ENCODE measurements around the gene HSD17B11. TPM values are rescaled to one million over a fixed set of nuclear protein-coding genes. Genes with fewer than 3 reads are reported as not detected.

Gene HSD17B11
- total RNA-seq, 3 donors from 2014 or later (not counting 1 experiment from before 2014, with no cell fraction given) = 42.2 to 50.5 (median 49.8) TPM

GRCh38 chr4:87306056-87306455, 84.9 kb downstream of the HSD17B11 start:
- H3K9me3 Mint-ChIP-seq = no peaks in the 10 kb centered on the region
- H3K4me3 Mint-ChIP-seq = no peak overlapping the region
- Histone ChIP-seq H3K36me3 (ENCODE audit: control insufficient read depth, insufficient read depth, low read length) (no peaks in the 10 kb centered on the region), H3K4me1 (ENCODE audit: control insufficient read depth, insufficient read depth, low read length) (no peaks in the 10 kb centered on the region), H3K27me3 (ENCODE audit: control insufficient read depth, insufficient read depth, low read length) (no peaks in the 10 kb centered on the region), H3K4me3 (ENCODE audit: low read length) (no peak overlapping the region), H3K27ac (ENCODE audit: low read length) (no peak overlapping the region), H3K9me3 (ENCODE audit: control insufficient read depth, insufficient read depth, low read length) (no peaks in the 10 kb centered on the region)
- H3K27me3 Mint-ChIP-seq (ENCODE audit: low read depth in 2 of 2) = peaks cover 0 to 7% of the 10 kb centered on the region in 2 donors
- H3K27ac Mint-ChIP-seq = no peak overlapping the region
- ATAC-seq (no peak), DNase-seq (no peak)
- WGBS (ENCODE audit: insufficient coverage) = 100% methylated on average over 1 of the region's 1 CpG
- H3K36me3 Mint-ChIP-seq = no peaks in the 10 kb centered on the region
- no peaks in the 10 kb centered on the region for H3K4me1 Mint-ChIP-seq
- TF ChIP-seq, protein P1, sequence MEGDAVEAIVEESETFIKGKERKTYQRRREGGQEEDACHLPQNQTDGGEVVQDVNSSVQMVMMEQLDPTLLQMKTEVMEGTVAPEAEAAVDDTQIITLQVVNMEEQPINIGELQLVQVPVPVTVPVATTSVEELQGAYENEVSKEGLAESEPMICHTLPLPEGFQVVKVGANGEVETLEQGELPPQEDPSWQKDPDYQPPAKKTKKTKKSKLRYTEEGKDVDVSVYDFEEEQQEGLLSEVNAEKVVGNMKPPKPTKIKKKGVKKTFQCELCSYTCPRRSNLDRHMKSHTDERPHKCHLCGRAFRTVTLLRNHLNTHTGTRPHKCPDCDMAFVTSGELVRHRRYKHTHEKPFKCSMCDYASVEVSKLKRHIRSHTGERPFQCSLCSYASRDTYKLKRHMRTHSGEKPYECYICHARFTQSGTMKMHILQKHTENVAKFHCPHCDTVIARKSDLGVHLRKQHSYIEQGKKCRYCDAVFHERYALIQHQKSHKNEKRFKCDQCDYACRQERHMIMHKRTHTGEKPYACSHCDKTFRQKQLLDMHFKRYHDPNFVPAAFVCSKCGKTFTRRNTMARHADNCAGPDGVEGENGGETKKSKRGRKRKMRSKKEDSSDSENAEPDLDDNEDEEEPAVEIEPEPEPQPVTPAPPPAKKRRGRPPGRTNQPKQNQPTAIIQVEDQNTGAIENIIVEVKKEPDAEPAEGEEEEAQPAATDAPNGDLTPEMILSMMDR (IDR thresholded peaks at IDR 0.05) = no peak
- intact Hi-C loops (cut with micrococcal nuclease) = no loop called here

DNA sequence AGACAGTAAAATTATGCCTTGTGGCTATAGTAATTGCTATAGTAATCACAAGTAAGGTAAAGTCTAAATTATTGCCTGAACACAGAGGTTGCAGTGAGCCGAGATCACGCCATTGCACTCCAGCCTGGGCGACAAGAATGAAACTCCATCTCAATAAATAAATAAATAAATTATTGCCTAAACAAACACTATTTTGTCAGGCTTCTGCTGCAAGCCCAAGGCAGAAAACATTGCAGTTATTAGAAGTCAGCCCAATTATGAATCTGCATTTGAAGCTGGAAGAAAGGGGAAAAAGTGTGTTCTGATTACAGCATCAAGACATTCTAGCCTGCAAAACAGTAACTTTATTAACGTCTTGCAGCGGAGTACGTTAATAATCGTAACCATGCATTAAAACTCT, 85.4 kb downstream of the HSD17B11 start:
- no peak for DNase-seq
- intact Hi-C loops (cut with micrococcal nuclease) = no loop called here
- H3K9me3 ChIP-seq (ENCODE audit: control insufficient read depth, insufficient read depth, low read length) = no peaks in the 10 kb centered on the region
- WGBS (ENCODE audit: insufficient coverage) = 90% methylated on average over 7 of the region's 7 CpGs
- H3K9me3 Mint-ChIP-seq = no peaks in the 10 kb centered on the region
- H3K36me3 ChIP-seq (ENCODE audit: control insufficient read depth, insufficient read depth, low read length) = no peaks in the 10 kb centered on the region
- TF ChIP-seq, protein P1 (IDR thresholded peaks at IDR 0.05) = no peak
- H3K27ac Mint-ChIP-seq = no peak overlapping the region
- no peak for ATAC-seq
- H3K27me3 ChIP-seq (ENCODE audit: control insufficient read depth, insufficient read depth, low read length) = no peaks in the 10 kb centered on the region
- H3K4me3 Mint-ChIP-seq = no peak overlapping the region
- H3K4me1 Mint-ChIP-seq = no peaks in the 10 kb centered on the region
- H3K27ac ChIP-seq (ENCODE audit: low read length) = no peak overlapping the region
- peaks cover 0 to 11% of the 10 kb centered on the region in 2 donors for H3K27me3 Mint-ChIP-seq (ENCODE audit: low read depth in 2 of 2)
- H3K4me3 ChIP-seq (ENCODE audit: low read length) = no peak overlapping the region
- no peaks in the 10 kb centered on the region for H3K36me3 Mint-ChIP-seq
- no peaks in the 10 kb centered on the region for H3K4me1 ChIP-seq (ENCODE audit: control insufficient read depth, insufficient read depth, low read length)

DNA sequence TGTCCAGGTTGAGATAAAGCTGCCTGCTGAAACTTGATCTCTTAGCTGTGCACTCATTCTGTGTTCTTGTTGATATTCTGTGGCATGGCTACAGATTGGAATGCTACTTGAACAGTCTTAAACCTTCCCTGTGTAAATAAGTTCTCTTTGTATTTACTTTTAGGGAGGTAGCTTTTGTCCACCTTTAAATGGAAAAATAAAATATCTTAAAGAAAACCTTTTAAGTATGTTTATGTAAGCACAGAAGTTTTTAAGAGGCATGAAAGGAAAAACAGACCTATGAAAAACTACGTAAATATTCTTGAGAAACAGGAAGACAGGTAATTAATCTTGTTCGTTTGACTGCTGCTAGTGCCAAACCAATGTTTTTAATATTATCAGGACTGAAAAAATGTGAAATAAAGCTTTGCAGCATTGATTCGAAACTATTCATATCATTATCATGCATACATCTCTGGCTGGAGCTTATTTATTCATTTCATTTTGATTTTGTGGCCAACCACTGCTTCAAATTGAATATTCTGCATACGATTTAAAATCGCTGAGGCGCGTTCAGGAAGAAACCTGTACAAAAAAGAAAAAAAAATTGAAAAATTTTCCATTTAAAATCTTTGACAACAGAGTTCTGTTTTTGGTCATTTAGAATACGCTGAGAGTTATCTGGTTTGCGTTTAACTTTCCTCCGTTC, 86.1 kb downstream of the HSD17B11 start:
- H3K9me3 Mint-ChIP-seq = no peaks in the 10 kb centered on the region
- H3K27ac Mint-ChIP-seq = no peak overlapping the region
- Histone ChIP-seq H3K27ac (ENCODE audit: low read length) (no peak overlapping the region), H3K4me1 (ENCODE audit: control insufficient read depth, insufficient read depth, low read length) (no peaks in the 10 kb centered on the region), H3K9me3 (ENCODE audit: control insufficient read depth, insufficient read depth, low read length) (no peaks in the 10 kb centered on the region), H3K36me3 (ENCODE audit: control insufficient read depth, insufficient read depth, low read length) (no peaks in the 10 kb centered on the region), H3K27me3 (ENCODE audit: control insufficient read depth, insufficient read depth, low read length) (no peaks in the 10 kb centered on the region), H3K4me3 (ENCODE audit: low read length) (no peak overlapping the region)
- H3K4me3 Mint-ChIP-seq = no peak overlapping the region
- no peaks in the 10 kb centered on the region for H3K36me3 Mint-ChIP-seq
- intact Hi-C loops (cut with micrococcal nuclease) = no loop called here
- WGBS (ENCODE audit: insufficient coverage) = 80% methylated on average over 9 of the region's 10 CpGs
- peaks cover under 1 to 11% of the 10 kb centered on the region in 2 donors for H3K27me3 Mint-ChIP-seq (ENCODE audit: low read depth in 2 of 2)
- DNase-seq (no peak), ATAC-seq (no peak)
- no peaks in the 10 kb centered on the region for H3K4me1 Mint-ChIP-seq
- TF ChIP-seq, protein P1 (IDR thresholded peaks at IDR 0.05) = no peak

DNA sequence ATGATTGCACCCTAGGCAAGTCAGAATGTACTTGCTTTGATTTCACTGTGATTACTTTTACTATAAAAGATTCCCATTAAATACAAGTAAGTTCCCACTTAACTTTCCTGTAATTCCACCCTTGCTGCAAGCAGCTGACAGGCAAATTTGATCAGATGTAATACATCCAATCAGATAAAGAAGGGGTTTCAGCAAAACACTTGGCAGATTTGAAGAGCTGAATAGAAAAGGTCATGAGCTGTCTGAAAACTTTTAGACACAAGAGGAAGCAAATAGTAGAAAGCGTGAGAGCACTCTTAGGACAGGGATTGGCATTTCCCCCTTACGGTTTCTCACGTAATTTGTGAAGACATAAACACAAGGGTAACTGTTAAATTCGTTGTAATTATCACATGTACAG, 91.1 kb downstream of the HSD17B11 start:
- intact Hi-C loops (cut with micrococcal nuclease) = no loop called here
- Mint-ChIP-seq H3K9me3 (no peaks in the 10 kb centered on the region), H3K27me3 (ENCODE audit: low read depth in 2 of 2) (peaks cover 6 to 15% of the 10 kb centered on the region in 2 donors), H3K4me3 (no peak overlapping the region), H3K36me3 (no peaks in the 10 kb centered on the region), H3K4me1 (no peaks in the 10 kb centered on the region), H3K27ac (no peak overlapping the region)
- no peak for ATAC-seq
- H3K9me3 ChIP-seq (ENCODE audit: control insufficient read depth, insufficient read depth, low read length) = no peaks in the 10 kb centered on the region
- DNase-seq = no peak
- H3K4me1 ChIP-seq (ENCODE audit: control insufficient read depth, insufficient read depth, low read length) = no peaks in the 10 kb centered on the region
- H3K4me3 ChIP-seq (ENCODE audit: low read length) = no peak overlapping the region
- TF ChIP-seq, protein P1 (IDR thresholded peaks at IDR 0.05) = no peak
- WGBS (ENCODE audit: insufficient coverage) = 81% methylated on average over 3 of the region's 4 CpGs
- H3K36me3 ChIP-seq (ENCODE audit: control insufficient read depth, insufficient read depth, low read length) = no peaks in the 10 kb centered on the region
- H3K27ac ChIP-seq (ENCODE audit: low read length) = no peak overlapping the region
- H3K27me3 ChIP-seq (ENCODE audit: control insufficient read depth, insufficient read depth, low read length) = no peaks in the 10 kb centered on the region
